ENCODE results near the gene ANKRD33B. TPM values are rescaled to one million over a fixed set of nuclear protein-coding genes. Genes with fewer than 3 reads are reported as not detected.

Gene ANKRD33B
- total RNA-seq, 1 experiment from 2014 or later: 14.9 TPM

- no TSS peak for BruUV-seq (replicated peaks)
- Histone ChIP-seq H3K4me2 (ENCODE audit: low read length) (no peak overlapping the region), H3K9me2 (replicated peaks; ENCODE audit: low read length) (no peaks in the 10 kb centered on the region), H2AFZ (ENCODE audit: low read length) (no peak overlapping the region), H3K27me3 (ENCODE audit: low read length) (no peaks in the 10 kb centered on the region), H3K9me3 (ENCODE audit: low read length) (no peaks in the 10 kb centered on the region), H3K79me2 (ENCODE audit: low read length) (peaks cover 76% of the 10 kb centered on the region), H3K36me3 (ENCODE audit: low read depth, low read length) (peaks cover 45% of the 10 kb centered on the region; the same call in 1 of the 2 replicates), H3K9ac (ENCODE audit: low read length) (no peak overlapping the region), H4K20me1 (ENCODE audit: low read length) (no peaks in the 10 kb centered on the region), H3F3A (ENCODE audit: low read length, unreplicated experiment) (peaks cover 32% of the 10 kb centered on the region), H3K4me1 (ENCODE audit: insufficient read depth, low read length) (peaks cover 60% of the 10 kb centered on the region), H3K4me3 (ENCODE audit: low read length) (no peak overlapping the region), H3K27ac (ENCODE audit: low read length) (0 out of 2 replicates have a peak overlapping the region, but pooled peaks have one; percentile 0)
- no peak for ATAC-seq
- intact Hi-C loops (cut with micrococcal nuclease): loop anchor here (5.0 to 10.0 kb wide), 3 partner anchors 213 to 795 kb away; no protein-coding TSS in a partner anchor
- DNase-seq: no peak
- ChIA-PET POLR2A (ENCODE audit: unreplicated experiment) (no interaction called here), CTCF (no interaction called here)
- TF ChIP-seq EZH2phosphoT487 (IDR thresholded peaks at IDR 0.05; ENCODE audit: borderline replicate concordance, low read length) (no peak), EZH2 (IDR thresholded peaks at IDR 0.05; ENCODE audit: low read length, unreplicated experiment) (no peak), CTCF (conservative IDR thresholded peaks at IDR 0.05; ENCODE audit: low read depth, low read length) (no peak)
Observed at GRCh38 chr5:10699281-10699874, 135.5 kb downstream of the ANKRD33B start.

- ChIA-PET POLR2A (ENCODE audit: unreplicated experiment) (no interaction called here), CTCF (no interaction called here)
- Histone ChIP-seq H3K9ac (ENCODE audit: low read length) (no peak overlapping the region), H3K27ac (ENCODE audit: low read length) (0 out of 2 replicates have a peak overlapping the region, but pooled peaks have one; percentile 0), H3K9me3 (ENCODE audit: low read length) (no peaks in the 10 kb centered on the region), H4K20me1 (ENCODE audit: low read length) (no peaks in the 10 kb centered on the region), H3K27me3 (ENCODE audit: low read length) (no peaks in the 10 kb centered on the region), H3F3A (ENCODE audit: low read length, unreplicated experiment) (peaks cover 35% of the 10 kb centered on the region), H3K9me2 (replicated peaks; ENCODE audit: low read length) (no peaks in the 10 kb centered on the region), H3K4me2 (ENCODE audit: low read length) (no peak overlapping the region), H3K4me1 (ENCODE audit: insufficient read depth, low read length) (peaks cover 60% of the 10 kb centered on the region), H3K36me3 (ENCODE audit: low read depth, low read length) (peaks cover 45% of the 10 kb centered on the region; the same call in 1 of the 2 replicates), H2AFZ (ENCODE audit: low read length) (no peak overlapping the region), H3K4me3 (ENCODE audit: low read length) (no peak overlapping the region), H3K79me2 (ENCODE audit: low read length) (peaks cover 72% of the 10 kb centered on the region)
- TF ChIP-seq EZH2phosphoT487 (IDR thresholded peaks at IDR 0.05; ENCODE audit: borderline replicate concordance, low read length): no peak
- TF ChIP-seq CTCF (conservative IDR thresholded peaks at IDR 0.05; ENCODE audit: low read depth, low read length): no peak
- TF ChIP-seq EZH2 (IDR thresholded peaks at IDR 0.05; ENCODE audit: low read length, unreplicated experiment): no peak
- no TSS peak for BruUV-seq (replicated peaks)
- intact Hi-C loops (cut with micrococcal nuclease): loop anchor here (5.0 to 10.0 kb wide), 4 partner anchors 37 to 795 kb away; no protein-coding TSS in a partner anchor
- ATAC-seq: no peak
- no peak for DNase-seq
Observed at GRCh38 chr5:10699987-10700386, 136.1 kb downstream of the ANKRD33B start.

GRCh38 chr5:10700516-10700915 lies 136.6 kb downstream of the ANKRD33B start:
- Histone ChIP-seq H4K20me1 (ENCODE audit: low read length) (no peaks in the 10 kb centered on the region), H3K9me3 (ENCODE audit: low read length) (no peaks in the 10 kb centered on the region), H2AFZ (ENCODE audit: low read length) (no peak overlapping the region), H3K79me2 (ENCODE audit: low read length) (peaks cover 72% of the 10 kb centered on the region), H3K9me2 (replicated peaks; ENCODE audit: low read length) (no peaks in the 10 kb centered on the region), H3K27ac (ENCODE audit: low read length) (no peak overlapping the region), H3K27me3 (ENCODE audit: low read length) (no peaks in the 10 kb centered on the region), H3K36me3 (ENCODE audit: low read depth, low read length) (peaks cover 45% of the 10 kb centered on the region; the same call in 1 of the 2 replicates), H3K4me1 (ENCODE audit: insufficient read depth, low read length) (peaks cover 60% of the 10 kb centered on the region), H3K9ac (ENCODE audit: low read length) (no peak overlapping the region), H3F3A (ENCODE audit: low read length, unreplicated experiment) (peaks cover 40% of the 10 kb centered on the region), H3K4me3 (ENCODE audit: low read length) (no peak overlapping the region), H3K4me2 (ENCODE audit: low read length) (no peak overlapping the region)
- intact Hi-C loops (cut with micrococcal nuclease): loop anchor here (5.0 kb wide), 1 partner anchor 37 kb away; no protein-coding TSS in a partner anchor
- POLR2A ChIA-PET (ENCODE audit: unreplicated experiment): no interaction called here
- no TSS peak for BruUV-seq (replicated peaks)
- no peak for TF ChIP-seq EZH2phosphoT487 (IDR thresholded peaks at IDR 0.05; ENCODE audit: borderline replicate concordance, low read length)
- no peak for TF ChIP-seq CTCF (conservative IDR thresholded peaks at IDR 0.05; ENCODE audit: low read depth, low read length)
- TF ChIP-seq EZH2 (IDR thresholded peaks at IDR 0.05; ENCODE audit: low read length, unreplicated experiment): no peak
- CTCF ChIA-PET: no interaction called here
- no peak for DNase-seq
- ATAC-seq: no peak

Measured in PC-3 (cell line).